NCI-H2227 (cell line): ENCODE results near the gene ESYT3.
"Not testable (repeated sequence)": the region's sequence is repeated elsewhere in the genome, so short reads cannot be mapped to it uniquely, and the experiment has no call there.

ENCODE experiments used
- DNase-seq: peaks from one replicate; lab custom pipeline; 2025; ENCODE audit not compliant: unreplicated experiment; lab: John Stamatoyannopoulos, UW

The ESYT3 gene

DNA sequence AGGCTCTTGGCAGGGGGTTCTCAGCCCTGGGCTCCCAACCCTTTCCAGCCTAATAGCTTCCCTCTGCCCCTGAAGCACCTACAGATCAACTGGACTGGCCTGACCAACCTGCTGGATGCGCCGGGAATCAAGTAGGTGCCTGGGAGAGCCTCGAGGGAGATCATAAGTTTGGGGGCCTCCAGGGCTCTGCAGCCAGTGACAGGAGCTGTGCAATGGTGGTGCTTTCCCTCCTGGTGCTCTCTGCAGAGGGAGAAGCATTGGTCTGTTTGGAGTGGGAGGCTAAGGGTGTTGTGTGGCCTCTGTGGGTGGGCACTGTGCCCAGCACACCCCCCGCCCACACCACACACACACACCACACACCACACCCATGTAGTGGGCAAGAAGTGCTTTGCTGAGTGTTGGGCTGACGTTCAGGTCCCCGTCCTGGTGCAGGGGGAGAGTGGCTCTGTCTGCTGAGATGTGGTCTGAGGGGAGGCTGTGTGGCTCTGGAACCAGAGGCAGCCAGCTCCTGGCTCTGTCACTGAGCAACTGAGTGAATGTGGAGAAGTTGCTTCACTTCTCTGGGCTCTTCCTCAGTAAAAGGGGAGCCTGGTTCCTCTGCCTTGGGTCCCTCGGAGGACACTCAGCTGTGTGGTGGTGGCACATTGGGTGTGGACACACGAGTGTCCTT, 26.3 kb downstream of the ESYT3 start:
- no peak for DNase-seq

DNA sequence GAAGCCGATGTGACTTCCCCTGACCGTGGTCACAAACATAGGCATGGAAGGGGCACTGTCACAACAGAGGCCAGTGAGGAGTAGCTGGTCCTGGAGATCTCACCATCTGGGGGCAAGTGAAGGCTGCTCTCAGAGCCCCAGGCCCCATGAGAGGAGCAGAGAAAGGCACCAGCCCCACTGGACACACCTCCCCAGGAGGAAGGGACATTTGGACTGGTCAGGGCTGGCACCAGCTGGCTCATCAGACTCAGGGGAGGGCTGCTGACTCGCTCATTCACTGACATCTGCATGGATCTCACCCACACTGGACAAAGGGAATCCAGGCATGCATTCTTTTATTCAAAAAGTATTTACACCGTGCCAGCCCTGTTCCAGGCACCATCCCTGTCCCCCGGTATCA, 26.8 kb downstream of the ESYT3 start:
- no peak for DNase-seq

DNA sequence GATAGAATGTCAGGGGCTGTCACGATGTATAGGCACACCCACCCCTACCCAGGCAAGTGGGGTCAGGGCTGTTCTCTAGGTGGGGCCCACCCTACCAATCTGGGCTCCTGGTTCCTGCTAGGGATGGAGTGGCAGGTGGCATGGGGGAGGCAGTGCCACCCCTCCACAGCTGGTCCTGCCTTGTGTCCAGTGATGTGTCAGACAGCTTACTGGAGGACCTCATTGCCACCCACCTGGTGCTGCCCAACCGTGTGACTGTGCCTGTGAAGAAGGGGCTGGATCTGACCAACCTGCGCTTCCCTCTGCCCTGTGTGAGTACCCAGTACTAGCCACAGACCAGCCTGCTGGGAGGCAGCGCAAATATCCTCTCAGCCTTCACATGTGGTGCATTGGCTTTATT, 27.5 kb downstream of the ESYT3 start:
- DNase-seq, result no peak

- DNase-seq, result no peak
Measured at GRCh38 chr3:138463724-138464490, 29.5 kb downstream of the ESYT3 start.

DNA sequence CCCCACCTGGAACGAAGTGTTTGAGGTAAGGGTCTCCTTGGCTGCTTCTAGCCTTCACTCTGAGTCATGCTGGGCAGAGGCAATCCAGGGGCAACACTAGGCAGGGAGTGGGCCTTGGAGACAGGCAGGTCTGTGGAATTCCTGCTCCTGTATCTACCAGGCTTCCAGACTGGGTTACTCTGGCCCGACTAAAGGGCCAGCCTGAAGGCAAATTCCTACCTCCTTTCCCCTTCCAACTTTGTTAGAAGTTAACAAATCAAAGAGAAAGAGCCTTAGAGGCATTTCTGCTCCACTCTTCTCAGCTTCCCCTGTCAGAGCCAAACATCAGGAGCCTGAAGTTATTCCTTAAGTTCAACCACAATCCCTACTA, 30.1 kb downstream of the ESYT3 start:
- no peak for DNase-seq

DNA sequence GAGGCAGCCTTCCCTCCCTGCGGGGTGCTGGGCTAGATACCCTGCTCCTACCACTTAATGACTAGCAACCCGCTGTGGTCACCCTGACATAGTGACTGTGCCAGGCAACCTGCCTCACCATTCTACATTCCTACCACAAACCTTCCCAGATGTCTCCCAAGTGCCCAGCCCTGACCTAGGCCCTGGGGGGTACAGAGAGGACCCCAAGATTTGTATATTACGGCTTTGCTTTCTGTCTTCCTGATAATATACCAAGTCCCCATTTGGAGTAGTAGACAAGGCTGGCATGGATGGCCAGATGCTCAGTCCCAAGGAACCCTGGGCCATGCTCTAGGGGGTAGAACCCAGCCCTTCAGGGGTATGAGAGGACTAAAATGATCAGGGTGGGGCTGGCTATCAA, 31.0 kb downstream of the ESYT3 start:
- DNase-seq, result no peak

DNA sequence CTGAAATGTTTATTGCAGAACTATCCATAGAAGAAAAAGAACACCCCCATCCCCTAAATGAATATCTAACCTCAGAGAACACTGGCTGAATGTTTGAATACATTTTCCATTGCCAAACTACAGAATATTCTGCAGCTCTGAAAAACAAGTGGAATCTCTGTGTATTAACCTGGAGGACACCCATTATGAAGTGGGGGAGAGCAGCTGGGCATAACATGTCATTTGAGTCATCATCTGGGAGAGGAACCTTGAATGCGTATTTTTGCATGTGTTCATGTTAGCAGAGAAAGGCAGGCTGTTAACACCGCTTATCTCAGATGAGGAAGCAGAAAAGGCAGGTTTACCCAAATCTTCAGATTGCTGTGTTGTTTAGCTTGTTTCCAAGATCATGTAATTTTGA, 31.5 kb downstream of the ESYT3 start:
- DNase-seq, result no peak

DNA sequence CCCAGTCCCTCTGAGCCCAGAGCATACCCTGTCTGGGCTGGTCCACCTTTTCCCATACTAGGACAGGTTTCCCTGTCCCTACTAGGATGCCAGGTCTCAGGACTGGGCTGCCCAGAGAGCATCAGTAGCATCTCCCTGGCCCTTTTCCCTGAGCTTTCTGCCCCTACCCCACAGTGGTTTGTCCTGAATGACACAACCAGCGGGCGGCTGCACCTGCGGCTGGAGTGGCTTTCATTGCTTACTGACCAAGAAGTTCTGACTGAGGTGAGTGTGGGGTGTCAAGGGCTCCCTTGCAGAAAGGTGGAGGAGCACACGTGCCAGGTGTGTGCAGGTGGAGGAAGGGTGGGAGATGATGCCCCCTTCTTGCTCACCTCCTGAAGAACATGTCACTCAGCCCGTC, 33.5 kb downstream of the ESYT3 start:
- DNase-seq, result no peak

DNA sequence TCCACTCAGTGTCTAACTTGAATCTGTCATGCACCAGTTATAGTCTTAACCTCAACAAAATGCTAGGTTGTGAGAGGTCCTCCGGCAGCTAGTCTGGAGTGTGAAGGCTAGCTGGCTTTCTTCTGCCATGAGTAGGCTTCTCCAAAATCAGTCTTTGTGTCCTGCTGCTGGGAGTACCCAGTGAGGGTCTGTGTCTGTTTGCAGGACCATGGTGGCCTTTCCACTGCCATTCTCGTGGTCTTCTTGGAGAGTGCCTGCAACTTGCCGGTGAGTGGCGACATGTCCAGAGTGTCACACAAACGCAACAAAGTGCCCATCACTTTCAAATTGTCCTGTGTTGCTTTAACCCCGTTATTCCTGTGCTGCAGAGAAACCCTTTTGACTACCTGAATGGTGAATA, 34.0 kb downstream of the ESYT3 start:
- DNase-seq, result no peak

DNA sequence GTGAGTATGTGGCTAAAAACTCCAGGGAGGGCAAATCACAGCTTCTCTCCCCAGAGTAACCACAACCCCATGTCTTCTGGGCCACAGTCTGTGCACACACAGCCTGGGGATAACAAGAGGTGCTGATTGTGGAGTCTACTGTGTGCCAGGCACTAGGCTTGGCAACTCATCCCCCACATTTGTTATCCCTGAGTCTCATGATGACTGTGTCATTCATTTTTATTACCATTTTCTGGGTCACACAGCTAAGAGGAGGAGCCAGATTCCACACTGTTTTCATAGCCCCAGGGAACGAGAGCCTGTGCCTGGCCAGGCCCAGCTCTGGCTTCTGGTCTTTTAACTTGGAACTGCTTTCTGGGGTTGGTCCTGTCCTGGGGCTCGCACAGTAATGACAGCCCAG, 34.5 kb downstream of the ESYT3 start:
- no peak for DNase-seq

DNA sequence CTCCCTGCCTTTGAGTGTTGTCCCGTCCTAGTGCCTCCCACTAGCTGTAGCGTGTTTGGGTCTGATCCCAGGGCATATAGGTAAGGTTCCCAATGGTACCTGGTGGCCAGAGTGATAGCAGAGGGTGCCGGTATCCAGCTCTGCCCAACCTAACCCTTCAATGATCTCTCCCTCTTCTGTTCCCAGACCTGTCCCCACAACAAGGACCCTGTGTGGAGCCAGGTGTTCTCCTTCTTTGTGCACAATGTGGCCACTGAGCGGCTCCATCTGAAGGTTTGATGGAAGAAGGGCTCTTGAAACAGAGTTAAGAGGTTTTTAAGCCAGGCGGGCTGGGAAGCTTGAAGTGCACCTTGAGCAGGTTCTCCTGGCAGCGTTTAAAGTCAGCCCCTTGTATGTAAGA, 35.5 kb downstream of the ESYT3 start:
- no peak for DNase-seq

GRCh38 chr3:138470687-138471086, 36.3 kb downstream of the ESYT3 start:
- no peak for DNase-seq

DNA sequence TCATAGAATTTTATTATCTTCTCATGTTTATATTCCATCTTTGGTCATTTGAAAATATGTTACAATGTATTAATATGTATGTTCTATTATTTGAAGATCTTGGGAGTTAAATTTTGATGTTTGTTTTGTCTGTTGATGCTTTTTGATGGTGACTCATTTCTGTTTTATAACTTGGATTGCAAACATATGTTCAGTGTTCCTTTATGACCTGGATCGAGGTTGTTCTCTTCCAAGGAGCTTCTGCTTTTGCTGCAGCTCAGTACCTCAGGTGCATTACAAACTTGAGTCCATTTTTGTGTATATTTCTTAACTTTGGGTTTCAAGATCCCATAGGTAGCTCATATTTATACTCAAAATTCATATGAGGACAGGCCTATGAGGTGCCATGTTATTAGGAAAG, 37.1 kb downstream of the ESYT3 start:
- no peak for DNase-seq

- DNase-seq, result no peak
Measured at GRCh38 chr3:138472141-138472825, 37.9 kb downstream of the ESYT3 start.

DNA sequence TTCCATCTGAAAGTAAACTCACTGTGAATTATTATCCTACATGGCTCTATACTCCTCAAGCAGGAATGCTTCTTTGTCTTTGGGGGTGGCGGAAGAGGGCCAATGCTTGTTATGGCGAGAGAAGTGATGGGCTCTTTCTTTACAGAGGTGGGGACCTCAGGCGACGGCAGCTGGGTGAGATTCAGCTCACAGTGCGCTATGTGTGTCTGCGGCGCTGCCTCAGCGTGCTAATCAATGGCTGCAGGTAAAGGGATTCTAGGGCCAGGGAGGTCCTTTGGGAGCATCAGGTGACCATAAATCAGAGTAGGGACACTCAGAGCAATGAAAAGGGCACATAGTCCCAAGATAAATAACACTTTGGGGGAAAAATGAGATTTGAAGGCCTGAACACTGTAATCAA, 39.0 kb downstream of the ESYT3 start:
- peak; percentile 65 for DNase-seq

GRCh38 chr3:138474163-138474562, 39.7 kb downstream of the ESYT3 start:
- peak; percentile 51 for DNase-seq

GRCh38 chr3:138476526-138476925, 42.1 kb downstream of the ESYT3 start:
- no peak for DNase-seq

- no peak for DNase-seq
Measured at GRCh38 chr3:138477120-138477519, 42.7 kb downstream of the ESYT3 start.

DNA sequence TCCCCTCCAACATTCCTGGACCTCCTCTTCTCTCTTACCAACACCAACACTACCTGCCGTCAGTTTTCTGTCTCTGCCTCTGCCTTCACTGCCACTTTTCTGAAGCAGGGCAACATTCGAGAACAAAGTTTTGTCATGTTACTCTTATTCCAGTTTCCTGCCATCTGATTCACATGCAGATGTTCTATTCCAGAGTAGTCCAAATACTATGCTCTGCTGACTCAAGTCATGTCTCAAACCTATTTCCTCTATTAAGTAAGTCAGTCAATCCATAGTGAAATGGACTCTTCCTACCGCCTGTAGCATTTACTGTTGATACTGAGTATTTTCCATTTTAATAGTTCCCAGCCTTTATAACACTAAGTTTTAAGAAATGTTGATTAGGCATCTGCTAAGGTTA, 43.4 kb downstream of the ESYT3 start:
- DNase-seq, result no peak

DNA sequence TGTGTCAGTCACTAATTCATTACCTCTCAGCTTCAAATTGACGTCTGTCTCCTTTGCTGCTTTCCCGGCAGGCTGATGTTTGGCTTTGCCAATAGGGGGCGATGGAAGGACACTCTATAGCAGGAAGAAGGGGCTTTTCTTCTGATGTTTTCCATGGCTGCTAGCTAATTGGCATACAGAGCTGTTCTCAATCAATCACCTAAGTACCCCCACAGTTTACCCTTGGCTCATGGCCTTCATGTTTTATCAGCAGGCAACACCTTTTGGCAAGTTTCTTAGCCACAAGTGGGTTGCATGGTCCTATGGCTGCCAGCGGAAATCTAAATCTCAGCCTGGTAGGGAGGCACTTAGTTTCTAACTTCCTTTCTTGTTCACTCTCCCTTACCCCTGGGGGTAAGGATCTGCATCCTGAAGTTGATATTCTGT, 45.0 kb downstream of the ESYT3 start:
- DNase-seq, result peak; percentile 33

GRCh38 chr3:138484672-138485071, 50.3 kb downstream of the ESYT3 start:
- DNase-seq, result not testable (repeated sequence)

GRCh38 chr3:138486580-138486979, 52.2 kb downstream of the ESYT3 start:
- not testable (repeated sequence) for DNase-seq
